Neural cell (in vitro differentiated cells): ENCODE results near the gene SRD5A1. TPM values are rescaled to one million over a fixed set of nuclear protein-coding genes. Genes with fewer than 3 reads are reported as not detected.

Experiments
- H2AFZ ChIP-seq: fragments of 200-600, 300-800 bp; sonication (generic), shearing (Covaris generic); 2 replicates; pipeline ENCODE4 v1.6.0; 2014; ENCODE audit warnings: low read depth, mild to moderate bottlenecking, antibody characterized with exemption, low read length, moderate library complexity
- H3F3A ChIP-seq: fragments of 200-600 bp; shearing (Covaris generic); 2 replicates; pipeline ENCODE4 v1.6.1; 2016; ENCODE audit warnings: mild to moderate bottlenecking, moderate library complexity, mixed read lengths, antibody characterized with exemption, low read length; ENCODE audit not compliant: insufficient read depth, poor library complexity, severe bottlenecking
- H3K27ac ChIP-seq: fragments of 200-600, 300-800 bp; sonication (generic), shearing (Covaris generic); 2 replicates; pipeline ENCODE4 v1.5.1; 2014; ENCODE audit warnings: mild to moderate bottlenecking, low read length, moderate library complexity
- H3K27me3 ChIP-seq: fragments of 300-800, 200-600 bp; sonication (generic), shearing (Covaris generic); 2 replicates; pipeline ENCODE4 v1.6.0; 2014; ENCODE audit warnings: mild to moderate bottlenecking, low read depth, low read length, moderate library complexity; ENCODE audit not compliant: insufficient read depth
- H3K36me3 ChIP-seq: fragments of 300-800, 200-600 bp; sonication (generic), shearing (Covaris generic); 2 replicates; pipeline ENCODE4 v1.5.1; 2014; ENCODE audit warnings: mild to moderate bottlenecking, antibody characterized with exemption, low read length, moderate library complexity; ENCODE audit not compliant: insufficient read depth
- H3K4me2 ChIP-seq: fragments of 300-800, 200-600 bp; sonication (generic), shearing (Covaris generic); 2 replicates; pipeline ENCODE4 v1.6.0; 2014; ENCODE audit warnings: mild to moderate bottlenecking, low read length
- H3K4me3 ChIP-seq: fragments of 300-800, 200-600 bp; sonication (generic), shearing (Covaris generic); 2 replicates; pipeline ENCODE4 v1.5.1; 2014; ENCODE audit warnings: mild to moderate bottlenecking, low read length, moderate library complexity
- H3K79me2 ChIP-seq: fragments of 200-600 bp; shearing (Covaris generic); replicated peaks from 2 replicates; pipeline ENCODE4 v1.6.0; 2014; ENCODE audit warnings: mild to moderate bottlenecking, low read length, moderate library complexity; ENCODE audit not compliant: insufficient read depth
- H3K9ac ChIP-seq: fragments of 300-800, 200-600 bp; sonication (generic), shearing (Covaris generic); 2 replicates; pipeline ENCODE4 v1.6.1; 2016; ENCODE audit warnings: mild to moderate bottlenecking, low read length, mixed read lengths
- H3K9me2 ChIP-seq: fragments of 200-600 bp; shearing (Covaris generic); 2 replicates; pipeline ENCODE4 v1.6.1; 2016; ENCODE audit warnings: mild to moderate bottlenecking, low read length, mixed read lengths; ENCODE audit not compliant: insufficient read depth
- H3K9me3 ChIP-seq: fragments of 200-600, 300-800 bp; sonication (generic), shearing (Covaris generic); 2 replicates; pipeline ENCODE4 v1.6.1; 2016; ENCODE audit warnings: mild to moderate bottlenecking, mixed run types, low read length, moderate library complexity, mixed read lengths
- H4K20me1 ChIP-seq: fragments of 200-600 bp; shearing (Covaris generic); 2 replicates; pipeline ENCODE4 v1.6.1; 2016; ENCODE audit warnings: mild to moderate bottlenecking, mixed run types; ENCODE audit not compliant: insufficient read depth
- EP300 ChIP-seq: fragments of 450-650 bp; conservative IDR thresholded peaks from 2 replicates; pipeline ENCODE4 v1.6.1; 2014; ENCODE audit warnings: antibody characterized with exemption, mild to moderate bottlenecking, moderate library complexity; ENCODE audit not compliant: poor library complexity, severe bottlenecking
- EZH2 ChIP-seq: fragments of 200-600, 300-800 bp; shearing (Covaris generic), sonication (generic); IDR thresholded peaks from 2 replicates; pipeline ENCODE4 v1.6.1; 2014; ENCODE audit warnings: antibody characterized with exemption, low read length, borderline replicate concordance, mild to moderate bottlenecking; ENCODE audit not compliant: insufficient read depth, poor library complexity, severe bottlenecking
- MXI1 ChIP-seq: fragments of 450-650 bp; conservative IDR thresholded peaks from 2 replicates; pipeline ENCODE4 v1.6.1; 2014; ENCODE audit warnings: antibody characterized with exemption, mild to moderate bottlenecking; ENCODE audit not compliant: poor library complexity, severe bottlenecking
- POLR2AphosphoS5 ChIP-seq: IDR thresholded peaks from 2 replicates; pipeline ENCODE4 v1.6.1; 2012
- RAD21 ChIP-seq: fragments of 450-650 bp; conservative IDR thresholded peaks from 2 replicates; pipeline ENCODE4 v1.6.1; 2014; ENCODE audit warnings: antibody characterized with exemption, mild to moderate bottlenecking, moderate library complexity
- REST ChIP-seq: IDR thresholded peaks from 2 replicates; pipeline ENCODE4 v1.6.1; 2012; ENCODE audit warnings: borderline replicate concordance
- SMC3 ChIP-seq: fragments of 450-650 bp; conservative IDR thresholded peaks from 2 replicates; pipeline ENCODE4 v1.6.1; 2014; ENCODE audit warnings: antibody characterized with exemption, mild to moderate bottlenecking, moderate library complexity; ENCODE audit not compliant: poor library complexity
- TAF1 ChIP-seq: IDR thresholded peaks from 2 replicates; pipeline ENCODE4 v1.6.1; 2012; ENCODE audit warnings: low read depth
- polyA plus RNA-seq: library from polyadenylated mRNA; depleted of rRNA; stranded (reverse); fragments of >200 nt; gene quantifications from 2 replicates; pipeline ENCODE4 v1.2.3, GENCODE V29; 2014
- TF ChIP-seq, protein P1 (sequence below): fragments of 450-650 bp; IDR thresholded peaks from 2 replicates; pipeline ENCODE4 v1.5.1; 2014; ENCODE audit warnings: antibody characterized with exemption, mild to moderate bottlenecking, moderate library complexity; ENCODE audit not compliant: poor library complexity, severe bottlenecking

The SRD5A1 gene
- polyA plus RNA-seq, 1 donor from 2014 or later = 122 TPM

GRCh38 chr5:6606884-6607558, 26.2 kb upstream of the SRD5A1 start:
- no peaks in the 10 kb centered on the region for H4K20me1 ChIP-seq
- H3K79me2 ChIP-seq = no peaks in the 10 kb centered on the region
- no peak overlapping the region for H3K9ac ChIP-seq
- no peak for TF ChIP-seq RAD21
- TF ChIP-seq POLR2AphosphoS5 = no peak
- TF ChIP-seq, protein P1, sequence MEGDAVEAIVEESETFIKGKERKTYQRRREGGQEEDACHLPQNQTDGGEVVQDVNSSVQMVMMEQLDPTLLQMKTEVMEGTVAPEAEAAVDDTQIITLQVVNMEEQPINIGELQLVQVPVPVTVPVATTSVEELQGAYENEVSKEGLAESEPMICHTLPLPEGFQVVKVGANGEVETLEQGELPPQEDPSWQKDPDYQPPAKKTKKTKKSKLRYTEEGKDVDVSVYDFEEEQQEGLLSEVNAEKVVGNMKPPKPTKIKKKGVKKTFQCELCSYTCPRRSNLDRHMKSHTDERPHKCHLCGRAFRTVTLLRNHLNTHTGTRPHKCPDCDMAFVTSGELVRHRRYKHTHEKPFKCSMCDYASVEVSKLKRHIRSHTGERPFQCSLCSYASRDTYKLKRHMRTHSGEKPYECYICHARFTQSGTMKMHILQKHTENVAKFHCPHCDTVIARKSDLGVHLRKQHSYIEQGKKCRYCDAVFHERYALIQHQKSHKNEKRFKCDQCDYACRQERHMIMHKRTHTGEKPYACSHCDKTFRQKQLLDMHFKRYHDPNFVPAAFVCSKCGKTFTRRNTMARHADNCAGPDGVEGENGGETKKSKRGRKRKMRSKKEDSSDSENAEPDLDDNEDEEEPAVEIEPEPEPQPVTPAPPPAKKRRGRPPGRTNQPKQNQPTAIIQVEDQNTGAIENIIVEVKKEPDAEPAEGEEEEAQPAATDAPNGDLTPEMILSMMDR = no peak
- no peak for TF ChIP-seq SMC3
- no peak for TF ChIP-seq MXI1
- no peak for TF ChIP-seq EP300
- no peak for TF ChIP-seq EZH2
- no peak for TF ChIP-seq REST
- no peak for TF ChIP-seq TAF1
- H3K9me3 ChIP-seq = no peaks in the 10 kb centered on the region
- H3K27ac ChIP-seq = no peak overlapping the region
- no peak overlapping the region for H2AFZ ChIP-seq
- H3K27me3 ChIP-seq = no peaks in the 10 kb centered on the region
- no peaks in the 10 kb centered on the region for H3K9me2 ChIP-seq
- no peaks in the 10 kb centered on the region for H3F3A ChIP-seq
- H3K36me3 ChIP-seq = peaks cover 18% of the 10 kb centered on the region
- no peak overlapping the region for H3K4me2 ChIP-seq
- H3K4me3 ChIP-seq = no peak overlapping the region

- H3K4me2 ChIP-seq = no peak overlapping the region
- H3K9me2 ChIP-seq = no peaks in the 10 kb centered on the region
- H3K27me3 ChIP-seq = no peaks in the 10 kb centered on the region
- no peaks in the 10 kb centered on the region for H3K9me3 ChIP-seq
- TF ChIP-seq SMC3 (no peak), MXI1 (no peak), REST (no peak)
- TF ChIP-seq, protein P1 = no peak
- no peak overlapping the region for H3K27ac ChIP-seq
- no peak overlapping the region for H3K4me3 ChIP-seq
- peaks cover 18% of the 10 kb centered on the region for H3K36me3 ChIP-seq
- no peak overlapping the region for H3K9ac ChIP-seq
- H4K20me1 ChIP-seq = no peaks in the 10 kb centered on the region
- no peaks in the 10 kb centered on the region for H3F3A ChIP-seq
- no peaks in the 10 kb centered on the region for H3K79me2 ChIP-seq
- H2AFZ ChIP-seq = no peak overlapping the region
Observed at GRCh38 chr5:6607559-6607936, 25.7 kb upstream of the SRD5A1 start.
